K562 (cell line): ENCODE results near the gene CTBP2. TPM values are rescaled to one million over a fixed set of nuclear protein-coding genes. Genes with fewer than 3 reads are reported as not detected.

Experiments
- ATAC-seq: fragments of 200-7000 bp; cut with Tn5 transposase; 3 replicates; pipeline ENCODE4 v1.9.1; 2020; ENCODE audit warnings: moderate library complexity
- BruUV-seq: library from RNA; stranded (reverse); fragments of 400-500 nt; replicated peaks from 2 replicates; lab custom pipeline; 2021; lab: Mats Ljungman, UMichigan
- CTCF ChIA-PET: fragments of 300-600 bp; formaldehyde crosslinking; extraction: SDS; loops from one replicate; lab custom pipeline; 2021; ENCODE audit warnings: low intra/inter-chr PET ratio; lab: Yijun Ruan, JAX
- POLR2A ChIA-PET: fragments of 300-600, 350-650 bp; sonication (Branson Sonifier 250); formaldehyde crosslinking; extraction: SDS; loops from one replicate; lab custom pipeline; 2021; ENCODE audit warnings: antibody characterized with exemption, inconsistent platforms; lab: Yijun Ruan, JAX
- DNase-seq, 4 experiments: peaks; one replicate each; pipeline versions ENCODE4 v3.0.0 to v3.0.0-alpha.2; 2011 to 2018; ENCODE audit warnings: low spot score in 3 of 4, mixed read lengths in 3 of 4; ENCODE audit errors: extremely low read depth in 1 of 4
- FAIRE-seq: peaks from 2 replicates; lab custom pipeline; 2011; peaks lifted over from hg19 to GRCh38; lab: Jason Lieb, UNC
- H2AFZ ChIP-seq: 2 replicates; pipeline ENCODE4 v1.6.0; 2011; ENCODE audit warnings: low read depth, low read length, control low read depth, inconsistent platforms
- H3K27ac ChIP-seq: fragments of 200-600 bp; 3 replicates; pipeline ENCODE4 v1.8.0; 2011; ENCODE audit warnings: low read depth, mild to moderate bottlenecking, control low read depth, inconsistent platforms, low read length, moderate library complexity, mixed read lengths; ENCODE audit errors: extremely low read depth
- H3K27me3 ChIP-seq, 2 experiments: fragments of 300-600 bp in 1 of 2; 2 replicates in 1 of 2; 3 replicates in 1 of 2; pipeline versions ENCODE4 v1.6.0 to v1.8.0; 2011; ENCODE audit warnings: inconsistent platforms in 2 of 2, low read length in 2 of 2, mild to moderate bottlenecking in 1 of 2, mixed read lengths in 1 of 2, moderate library complexity in 1 of 2; ENCODE audit not compliant: control insufficient read depth in 2 of 2, insufficient read depth in 2 of 2
- H3K36me3 ChIP-seq: fragments of 300-600 bp; 3 replicates; pipeline ENCODE4 v1.8.0; 2011; ENCODE audit warnings: mild to moderate bottlenecking, low read length, inconsistent platforms; ENCODE audit not compliant: control insufficient read depth, insufficient read depth
- H3K4me1 ChIP-seq, 2 experiments: fragments of 200-600 bp in 1 of 2; replicated peaks in 1 of 2; 2 replicates in 1 of 2; 3 replicates in 1 of 2; pipeline versions ENCODE4 v1.5.1 to v1.8.0; 2011; ENCODE audit warnings: inconsistent platforms in 2 of 2, low read length in 2 of 2, mild to moderate bottlenecking in 1 of 2, mixed read lengths in 1 of 2, moderate library complexity in 1 of 2; ENCODE audit not compliant: control insufficient read depth in 2 of 2, insufficient read depth in 2 of 2
- H3K4me2 ChIP-seq: 2 replicates; pipeline ENCODE4 v1.6.1; 2011; ENCODE audit warnings: low read length, control low read depth, inconsistent platforms, mixed read lengths; ENCODE audit not compliant: insufficient read depth
- H3K4me3 ChIP-seq: fragments of 200-600 bp; sonication (generic), shearing (Covaris generic); 2 replicates; pipeline ENCODE4 v1.5.1; 2016; ENCODE audit warnings: control low read depth, inconsistent platforms
- H3K79me2 ChIP-seq: fragments of 200-600 bp; 3 replicates; pipeline ENCODE4 v1.8.0; 2011; ENCODE audit warnings: low read length, inconsistent platforms; ENCODE audit not compliant: control insufficient read depth, insufficient read depth
- H3K9ac ChIP-seq, 2 experiments: 2 replicates each; pipeline versions ENCODE4 v1.6.0 to v1.6.1; 2011; ENCODE audit warnings: low read depth in 2 of 2, low read length in 2 of 2, control low read depth in 1 of 2, inconsistent platforms in 1 of 2, mild to moderate bottlenecking in 1 of 2, mixed read lengths in 1 of 2; ENCODE audit not compliant: insufficient read depth in 1 of 2
- H3K9me1 ChIP-seq: one replicate; pipeline ENCODE4 v1.6.0; 2011; ENCODE audit warnings: inconsistent platforms, mild to moderate bottlenecking, low read length, moderate library complexity; ENCODE audit not compliant: control insufficient read depth, insufficient read depth
- H3K9me3 ChIP-seq: replicated peaks from 2 replicates; pipeline ENCODE4 v1.5.1; 2011; ENCODE audit warnings: low read depth, low read length, inconsistent platforms; ENCODE audit not compliant: control insufficient read depth, insufficient read depth
- H4K20me1 ChIP-seq: replicated peaks from 2 replicates; pipeline ENCODE4 v1.6.1; 2011; ENCODE audit warnings: low read length, inconsistent platforms, mixed read lengths; ENCODE audit not compliant: control insufficient read depth, insufficient read depth
- CBX5 ChIP-seq: IDR thresholded peaks from 2 replicates; pipeline ENCODE4 v1.6.1; 2014; ENCODE audit warnings: low read depth, borderline replicate concordance
- GATAD2A ChIP-seq: fragments of 450-650 bp; IDR thresholded peaks from 2 replicates; pipeline ENCODE4 v1.6.1; 2017
- JUND ChIP-seq, 2 experiments: IDR thresholded peaks; 2 replicates in 1 of 2; 3 replicates in 1 of 2; pipeline ENCODE4 v1.6.1; 2011; ENCODE audit warnings: borderline replicate concordance in 2 of 2, low read depth in 2 of 2, low read length in 2 of 2, improper control_type of control experiment in 1 of 2, missing biosample characterization in 1 of 2, missing genetic modification characterization in 1 of 2, missing genetic modification reagents in 1 of 2
- MAFK ChIP-seq: IDR thresholded peaks from 2 replicates; pipeline ENCODE4 v1.6.1; 2011; ENCODE audit warnings: low read length, improper control_type of control experiment
- NFE2 ChIP-seq: IDR thresholded peaks from 2 replicates; pipeline ENCODE4 v1.6.1; 2014; ENCODE audit warnings: antibody characterized with exemption, low read depth
- NFXL1 ChIP-seq: fragments of 450-650 bp; formaldehyde crosslinking; IDR thresholded peaks from 2 replicates; pipeline ENCODE4 v1.4.0; 2021; ENCODE audit warnings: mild to moderate bottlenecking
- NFYB ChIP-seq: IDR thresholded peaks from 2 replicates; pipeline ENCODE4 v1.6.1; 2011; ENCODE audit warnings: mild to moderate bottlenecking, moderate library complexity; ENCODE audit not compliant: insufficient read length; ENCODE audit errors: extremely low read depth
- PYGO2 ChIP-seq: fragments of 450-650 bp; IDR thresholded peaks from 2 replicates; pipeline ENCODE4 v1.6.1; 2016; ENCODE audit warnings: mild to moderate bottlenecking, missing genetic modification characterization, moderate library complexity, missing compliant biosample characterization
- TBL1XR1 ChIP-seq, 2 experiments: IDR thresholded peaks; 2 replicates each; pipeline ENCODE4 v1.6.1; 2012; ENCODE audit warnings: improper control_type of control experiment in 2 of 2, low read length in 2 of 2, mild to moderate bottlenecking in 1 of 2
- ZKSCAN1 ChIP-seq: fragments of 150-350 bp; IDR thresholded peaks from 2 replicates; pipeline ENCODE4 v1.6.1; 2016; ENCODE audit warnings: low read depth, low read length
- ZNF197 ChIP-seq: fragments of 200-800 bp; sonication (Bioruptor generic); IDR thresholded peaks from 2 replicates; pipeline ENCODE4 v1.6.1; 2016; ENCODE audit warnings: low read depth, missing genetic modification characterization, missing compliant biosample characterization
- ZNF778 ChIP-seq: fragments of 450-650 bp; formaldehyde crosslinking; IDR thresholded peaks from 2 replicates; pipeline ENCODE4 v1.4.0; 2020; ENCODE audit warnings: mild to moderate bottlenecking, moderate library complexity
- ZZZ3 ChIP-seq: fragments of 450-650 bp; IDR thresholded peaks from 2 replicates; pipeline ENCODE4 v1.6.1; 2016; ENCODE audit warnings: antibody characterized with exemption, mild to moderate bottlenecking, moderate library complexity
- WGBS: fragments of 100-300 bp; shearing (Covaris generic); methylation state at CpG from one replicate; pipeline ENCODE4 v1.1.6; 2016; ENCODE audit warnings: low coverage, mixed read lengths; ENCODE audit not compliant: insufficient coverage; ENCODE audit errors: missing lambda C conversion rate; 5-methylcytosine and 5-hydroxymethylcytosine counted together
- in situ Hi-C: fragments of 300-500 bp; cut with MboI; formaldehyde crosslinking; loops from 4 replicates; pipeline ENCODE4 v1.15.0; 2018; ENCODE audit warnings: inconsistent platforms, mixed read lengths
- intact Hi-C: fragments of 100-400 bp; cut with micrococcal nuclease; formaldehyde crosslinking; loops from 2 replicates; pipeline ENCODE4 v1.14.2; 2022
- polyA plus RNA-seq, 8 experiments: library from polyadenylated mRNA; depleted of rRNA in 4 of 8; stranded (reverse) in 5 of 8; unstranded in 3 of 8; fragments of >200 nt; fragmentation: Nextera tagmentation in 2 of 8; fragmentation: Illumina TruSeq in 1 of 8; extraction: Ambion mirVana in 2 of 8; extraction: Trizol in 1 of 8; gene quantifications; 2 replicates each; pipeline versions ENCODE4 v1.2.1 to v1.2.3, GENCODE V29; 2011 to 2014; ENCODE audit warnings: inconsistent platforms in 1 of 8, missing spikeins in 1 of 8
- total RNA-seq, 7 experiments: library from RNA; depleted of rRNA in 6 of 7; stranded (reverse); fragments of >200 nt in 6 of 7; fragmentation: Illumina TruSeq in 2 of 7; extraction: Trizol in 2 of 7; gene quantifications; 2 replicates each; pipeline versions ENCODE4 v1.2.1 to v1.2.3, GENCODE V29; 2011 to 2021; ENCODE audit warnings: low replicate concordance in 1 of 7
- TF ChIP-seq, protein P1 (sequence below), 2 experiments: fragments of 250-450 bp in 1 of 2; fragments of 450-650 bp in 1 of 2; sonication (Bioruptor Pico) in 1 of 2; IDR thresholded peaks; 2 replicates each; pipeline versions ENCODE4 v1.6.1 to v1.8.0; 2016 to 2021; ENCODE audit warnings: mild to moderate bottlenecking in 2 of 2, moderate library complexity in 2 of 2, missing compliant biosample characterization in 1 of 2, missing genetic modification characterization in 1 of 2
- TF ChIP-seq, protein P2 (sequence below): fragments of 250-450 bp; sonication (Bioruptor Pico); IDR thresholded peaks from 2 replicates; pipeline ENCODE4 v1.8.0; 2021; ENCODE audit warnings: mild to moderate bottlenecking, moderate library complexity

The CTBP2 gene
- total and polyA plus RNA-seq, 9 of the 15 experiments (the other 6 are each of a cell fraction or from before 2014, with no cell fraction given) = 1.3 to 8.8 (median 5.1) TPM

DNA sequence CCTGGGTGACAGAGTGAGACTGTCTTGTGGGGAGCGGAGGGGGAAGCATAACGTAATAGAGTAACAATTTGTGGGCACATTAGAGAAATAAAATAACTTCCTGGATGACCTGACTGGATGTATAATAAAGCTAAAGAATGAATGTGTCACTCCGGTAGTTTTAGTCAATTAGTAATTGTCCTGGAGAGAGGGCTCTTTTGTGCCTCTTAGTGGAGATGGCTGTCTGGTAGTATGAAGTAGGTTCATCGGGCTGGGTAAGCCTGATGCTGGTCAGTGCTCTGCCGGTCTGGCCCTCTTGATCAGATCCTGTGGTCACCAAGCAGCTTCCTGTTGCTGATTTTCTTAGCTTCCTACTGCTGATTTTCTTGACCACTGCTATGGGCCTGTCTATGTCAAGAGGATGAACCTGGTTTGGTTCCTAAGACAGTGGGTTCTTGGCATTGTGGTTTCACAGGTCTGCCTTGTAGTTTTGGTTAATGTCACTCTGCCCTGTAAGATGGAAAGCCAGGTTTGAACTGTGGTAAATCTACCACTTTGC, 184.3 kb downstream of the CTBP2 start:
- no peak overlapping the region for H3K4me3 ChIP-seq

More for the DNA sequence above, 184.3 kb downstream of the CTBP2 start:
- in situ Hi-C loops (no loop called here), intact Hi-C loops (no loop called here)
- Histone ChIP-seq H3K27me3 (no peaks in the 10 kb centered on the region), H3K9me1 (no peaks in the 10 kb centered on the region), H3K9ac (no peak overlapping the region), H2AFZ (no peak overlapping the region), H3K4me1 (no peaks in the 10 kb centered on the region), H3K27ac (no peak overlapping the region), H3K79me2 (no peaks in the 10 kb centered on the region), H3K4me2 (no peak overlapping the region), H3K9me3 (no peaks in the 10 kb centered on the region), H3K36me3 (no peaks in the 10 kb centered on the region), H4K20me1 (no peaks in the 10 kb centered on the region)
- TF ChIP-seq GATAD2A (no peak), NFXL1 (CRISPR knock-in tag) (no peak), ZKSCAN1 (no peak), CBX5 (no peak), NFE2 (no peak), PYGO2 (tag) (no peak), ZNF197 (CRISPR knock-in tag) (no peak), ZNF778 (CRISPR knock-in tag) (no peak), MAFK (no peak), NFYB (no peak), ZZZ3 (no peak), TBL1XR1 (IDR thresholded peaks at IDR 0.05; ENCODE audit: low read length in 2 of 2) (no peak), JUND (IDR thresholded peaks at IDR 0.05; ENCODE audit: borderline replicate concordance, low read depth, low read length) (no peak), JUND (tag; IDR thresholded peaks at IDR 0.05; ENCODE audit: borderline replicate concordance, low read depth, low read length) (no peak)
- TF ChIP-seq, protein P1, sequence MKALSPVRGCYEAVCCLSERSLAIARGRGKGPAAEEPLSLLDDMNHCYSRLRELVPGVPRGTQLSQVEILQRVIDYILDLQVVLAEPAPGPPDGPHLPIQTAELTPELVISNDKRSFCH (CRISPR knock-in tag; IDR thresholded peaks at IDR 0.05) = no peak
- TF ChIP-seq, protein P1 (tag; IDR thresholded peaks at IDR 0.05) = no peak
- TF ChIP-seq, protein P2, sequence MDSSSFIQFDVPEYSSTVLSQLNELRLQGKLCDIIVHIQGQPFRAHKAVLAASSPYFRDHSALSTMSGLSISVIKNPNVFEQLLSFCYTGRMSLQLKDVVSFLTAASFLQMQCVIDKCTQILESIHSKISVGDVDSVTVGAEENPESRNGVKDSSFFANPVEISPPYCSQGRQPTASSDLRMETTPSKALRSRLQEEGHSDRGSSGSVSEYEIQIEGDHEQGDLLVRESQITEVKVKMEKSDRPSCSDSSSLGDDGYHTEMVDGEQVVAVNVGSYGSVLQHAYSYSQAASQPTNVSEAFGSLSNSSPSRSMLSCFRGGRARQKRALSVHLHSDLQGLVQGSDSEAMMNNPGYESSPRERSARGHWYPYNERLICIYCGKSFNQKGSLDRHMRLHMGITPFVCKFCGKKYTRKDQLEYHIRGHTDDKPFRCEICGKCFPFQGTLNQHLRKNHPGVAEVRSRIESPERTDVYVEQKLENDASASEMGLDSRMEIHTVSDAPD (CRISPR knock-in tag) = no peak
- ChIA-PET POLR2A (no interaction called here), CTCF (no interaction called here)
- DNase-seq (no peak), FAIRE-seq (no peak), ATAC-seq (no peak)
- WGBS = no CpG with 5 or more reads among the region's 5 CpGs
- BruUV-seq = no TSS peak
